ENCODE data around the gene FAIM2.

Gene FAIM2

GRCh38 chr12:49827401-49828099 lies 76.2 kb downstream of the FAIM2 start:
- Histone ChIP-seq H3K27me3 (replicated peaks; ENCODE audit: control insufficient read depth, insufficient read depth, low read length) (no peaks in the 10 kb centered on the region), H3K4me3 (replicated peaks; ENCODE audit: low read depth, low read length) (peak overlapping the region; percentile 85), H3K36me3 (ENCODE audit: control insufficient read depth, insufficient read depth, low read length) (no peaks in the 10 kb centered on the region)
- peak; percentile 47 for DNase-seq (ENCODE audit: extremely low read depth, insufficient read length)
- no peak for TF ChIP-seq CTCF (IDR thresholded peaks at IDR 0.05; ENCODE audit: insufficient read depth, low read length, poor library complexity, severe bottlenecking)

DNA sequence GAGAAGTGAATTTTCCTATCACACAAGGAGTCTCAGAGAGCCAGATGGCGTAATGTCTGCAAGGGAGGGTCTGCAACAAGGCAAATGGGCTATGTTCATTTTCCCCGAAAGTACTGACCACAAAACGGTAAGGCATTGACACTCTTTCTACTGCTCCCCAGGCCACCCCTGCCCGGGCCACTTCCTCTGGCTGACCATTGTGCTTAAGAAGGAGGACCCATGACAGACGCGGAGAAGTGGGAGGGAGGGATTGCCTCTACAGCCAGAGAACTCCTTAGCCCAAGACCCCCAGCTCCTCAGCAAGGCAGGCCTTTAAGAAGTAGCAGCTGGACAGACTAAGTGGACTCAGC lies 76.7 kb downstream of the FAIM2 start:
- H3K27me3 ChIP-seq (replicated peaks; ENCODE audit: control insufficient read depth, insufficient read depth, low read length): no peaks in the 10 kb centered on the region
- no peak for TF ChIP-seq CTCF (IDR thresholded peaks at IDR 0.05; ENCODE audit: insufficient read depth, low read length, poor library complexity, severe bottlenecking)
- DNase-seq (ENCODE audit: extremely low read depth, insufficient read length): no peak
- no peaks in the 10 kb centered on the region for H3K36me3 ChIP-seq (ENCODE audit: control insufficient read depth, insufficient read depth, low read length)
- peak overlapping the region; percentile 85 for H3K4me3 ChIP-seq (replicated peaks; ENCODE audit: low read depth, low read length)

- no peak for TF ChIP-seq CTCF (IDR thresholded peaks at IDR 0.05; ENCODE audit: insufficient read depth, low read length, poor library complexity, severe bottlenecking)
- no peak for DNase-seq (ENCODE audit: extremely low read depth, insufficient read length)
Measured at GRCh38 chr12:49825971-49826421, 77.7 kb downstream of the FAIM2 start.

DNA sequence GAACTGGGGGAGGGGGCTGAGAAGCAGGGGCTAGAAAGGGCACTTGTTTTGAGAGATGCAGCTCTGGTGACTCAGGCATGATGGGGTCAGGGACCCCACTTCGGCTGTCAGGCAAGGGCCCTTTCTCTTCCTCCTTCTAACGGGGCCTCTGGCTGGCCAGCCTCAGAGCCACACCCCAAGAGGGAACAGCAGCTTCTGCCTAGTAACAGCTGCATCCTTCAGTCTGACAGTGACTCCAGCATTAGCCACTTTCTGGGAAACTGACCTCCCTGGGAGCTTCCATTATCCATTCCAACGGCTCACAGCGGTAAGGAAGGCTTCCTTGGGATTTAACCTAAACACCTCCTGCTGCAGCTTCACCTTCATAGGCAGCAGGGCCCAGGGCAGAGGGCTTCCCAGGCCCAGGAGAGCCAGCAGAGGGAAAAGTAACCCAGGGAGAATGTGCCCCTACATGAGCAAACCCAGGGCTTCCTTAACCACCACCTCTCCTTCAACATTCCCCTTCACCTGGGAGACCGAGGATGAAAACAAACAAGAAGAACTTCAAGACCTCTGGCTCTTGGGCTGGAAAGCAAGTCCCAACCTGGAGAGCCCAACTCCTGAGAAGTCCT lies 78.2 kb downstream of the FAIM2 start:
- Histone ChIP-seq H3K36me3 (ENCODE audit: control insufficient read depth, insufficient read depth, low read length) (no peaks in the 10 kb centered on the region; the same call in 1 of the 2 replicates), H3K4me3 (replicated peaks; ENCODE audit: low read depth, low read length) (no peak overlapping the region), H3K27me3 (replicated peaks; ENCODE audit: control insufficient read depth, insufficient read depth, low read length) (no peaks in the 10 kb centered on the region)
- no peak for DNase-seq (ENCODE audit: extremely low read depth, insufficient read length)
- no peak for TF ChIP-seq CTCF (IDR thresholded peaks at IDR 0.05; ENCODE audit: insufficient read depth, low read length, poor library complexity, severe bottlenecking)

More at GRCh38 chr12:49825971-49826421, 77.7 kb downstream of the FAIM2 start:
- Histone ChIP-seq H3K27me3 (replicated peaks; ENCODE audit: control insufficient read depth, insufficient read depth, low read length) (no peaks in the 10 kb centered on the region), H3K36me3 (ENCODE audit: control insufficient read depth, insufficient read depth, low read length) (no peaks in the 10 kb centered on the region), H3K4me3 (replicated peaks; ENCODE audit: low read depth, low read length) (no peak overlapping the region)

DNA sequence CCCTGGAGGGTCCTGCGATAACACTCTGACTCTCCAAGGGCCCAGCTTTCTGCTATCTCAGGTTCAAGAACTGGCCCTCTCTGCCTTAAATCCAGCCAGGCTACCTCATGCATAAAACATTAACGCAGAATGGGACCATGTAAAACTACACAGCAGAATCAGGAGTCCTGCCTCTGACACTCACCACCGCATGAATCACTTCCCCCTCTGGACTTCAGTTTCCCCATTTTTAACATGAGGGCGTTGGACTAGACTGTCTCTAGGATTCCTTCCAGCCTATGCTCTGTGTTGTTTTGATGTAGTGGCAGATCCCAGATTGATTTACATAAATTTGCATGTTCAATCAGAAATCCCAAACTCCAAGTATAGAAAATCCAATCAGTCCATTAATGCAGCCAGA lies 78.8 kb downstream of the FAIM2 start:
- Histone ChIP-seq H3K36me3 (ENCODE audit: control insufficient read depth, insufficient read depth, low read length) (no peaks in the 10 kb centered on the region; the same call in 1 of the 2 replicates), H3K27me3 (replicated peaks; ENCODE audit: control insufficient read depth, insufficient read depth, low read length) (no peaks in the 10 kb centered on the region), H3K4me3 (replicated peaks; ENCODE audit: low read depth, low read length) (no peak overlapping the region)
- DNase-seq (ENCODE audit: extremely low read depth, insufficient read length): no peak
- no peak for TF ChIP-seq CTCF (IDR thresholded peaks at IDR 0.05; ENCODE audit: insufficient read depth, low read length, poor library complexity, severe bottlenecking)

Data from GM06990 (cell line).